H9 (cell line): ENCODE measurements around the gene EFL1. TPM values are rescaled to one million over a fixed set of nuclear protein-coding genes. Genes with fewer than 3 reads are reported as not detected.

Experiments
- DNase-seq: peaks from one replicate; pipeline ENCODE4 v3.0.0-alpha.2; 2017
- H2AFZ ChIP-seq: one replicate; pipeline ENCODE4 v1.6.1; 2013; ENCODE audit warnings: mild to moderate bottlenecking, low read length, control low read depth, moderate library complexity
- H2AK5ac ChIP-seq: 2 replicates; pipeline ENCODE4 v1.6.1; 2013; ENCODE audit warnings: low read length, control low read depth, mixed read lengths; ENCODE audit not compliant: insufficient read length
- H2BK120ac ChIP-seq: one replicate; pipeline ENCODE4 v1.6.1; 2013; ENCODE audit warnings: low read depth, mild to moderate bottlenecking, low read length, control low read depth, inconsistent platforms; ENCODE audit not compliant: poor library complexity, severe bottlenecking
- H2BK12ac ChIP-seq: 2 replicates; pipeline ENCODE4 v1.6.1; 2013; ENCODE audit warnings: low read length, control low read depth, mixed read lengths, low read depth; ENCODE audit not compliant: insufficient read length
- H2BK15ac ChIP-seq: 2 replicates; pipeline ENCODE4 v1.6.1; 2013; ENCODE audit warnings: low read depth, low read length, control low read depth
- H2BK20ac ChIP-seq: one replicate; pipeline ENCODE4 v1.6.1; 2013; ENCODE audit warnings: low read depth, mild to moderate bottlenecking, low read length, control low read depth, inconsistent platforms; ENCODE audit not compliant: poor library complexity, severe bottlenecking
- H2BK5ac ChIP-seq: 2 replicates; pipeline ENCODE4 v1.6.1; 2013; ENCODE audit warnings: low read length, control low read depth, mixed read lengths; ENCODE audit not compliant: insufficient read length
- H3K14ac ChIP-seq: 2 replicates; pipeline ENCODE4 v1.6.1; 2013; ENCODE audit warnings: low read length, control low read depth; ENCODE audit not compliant: insufficient read depth
- H3K18ac ChIP-seq: 2 replicates; pipeline ENCODE4 v1.6.1; 2013; ENCODE audit warnings: low read depth, mild to moderate bottlenecking, mixed read lengths, low read length, control low read depth; ENCODE audit not compliant: insufficient read length
- H3K23ac ChIP-seq: 2 replicates; pipeline ENCODE4 v1.6.1; 2013; ENCODE audit warnings: low read length, control low read depth, mixed read lengths, low read depth; ENCODE audit not compliant: insufficient read length
- H3K23me2 ChIP-seq: 2 replicates; pipeline ENCODE4 v1.6.1; 2013; ENCODE audit warnings: low read depth, mild to moderate bottlenecking, mixed read lengths, low read length, control low read depth; ENCODE audit not compliant: insufficient read length, poor library complexity, severe bottlenecking
- H3K27ac ChIP-seq: 2 replicates; pipeline ENCODE4 v1.5.1; 2013; ENCODE audit warnings: low read length, control low read depth, mixed read lengths, low read depth; ENCODE audit not compliant: insufficient read length
- H3K27me3 ChIP-seq: 2 replicates; pipeline ENCODE4 v1.6.1; 2013; ENCODE audit warnings: low read length, control low read depth, inconsistent platforms; ENCODE audit not compliant: insufficient read depth
- H3K4ac ChIP-seq: 2 replicates; pipeline ENCODE4 v1.6.1; 2013; ENCODE audit warnings: low read depth, mild to moderate bottlenecking, control low read depth, inconsistent platforms, low read length, moderate library complexity
- H3K4me1 ChIP-seq: 2 replicates; pipeline ENCODE4 v1.6.1; 2013; ENCODE audit warnings: low read length, control low read depth, inconsistent platforms; ENCODE audit not compliant: insufficient read depth
- H3K4me2 ChIP-seq: 2 replicates; pipeline ENCODE4 v1.6.1; 2013; ENCODE audit warnings: low read length, control low read depth, mixed read lengths; ENCODE audit not compliant: insufficient read length, insufficient read depth
- H3K56ac ChIP-seq: 2 replicates; pipeline ENCODE4 v1.6.1; 2013; ENCODE audit warnings: low read depth, mild to moderate bottlenecking, mixed read lengths, low read length, control low read depth; ENCODE audit not compliant: insufficient read length
- H3K79me1 ChIP-seq: 2 replicates; pipeline ENCODE4 v1.6.1; 2013; ENCODE audit warnings: low read depth, mild to moderate bottlenecking, moderate library complexity, low read length, control low read depth, inconsistent platforms; ENCODE audit not compliant: insufficient read depth, poor library complexity, severe bottlenecking
- H3K79me2 ChIP-seq: 2 replicates; pipeline ENCODE4 v1.6.1; 2013; ENCODE audit warnings: low read length, control low read depth, inconsistent platforms; ENCODE audit not compliant: insufficient read depth
- H3K9ac ChIP-seq: 2 replicates; pipeline ENCODE4 v1.6.1; 2013; ENCODE audit warnings: low read length, control low read depth, mixed read lengths; ENCODE audit not compliant: insufficient read length; ENCODE audit errors: extremely low read depth
- H3K9me3 ChIP-seq: one replicate; pipeline ENCODE4 v1.6.1; 2013; ENCODE audit warnings: low read depth, low read length, inconsistent platforms; ENCODE audit not compliant: control insufficient read depth
- H3T11ph ChIP-seq: one replicate; pipeline ENCODE4 v1.6.1; 2013; ENCODE audit warnings: mild to moderate bottlenecking, low read length, control low read depth, inconsistent platforms
- H4K20me1 ChIP-seq: one replicate; pipeline ENCODE4 v1.6.1; 2013; ENCODE audit not compliant: control insufficient read depth, insufficient read length, insufficient read depth
- H4K5ac ChIP-seq: 2 replicates; pipeline ENCODE4 v1.6.1; 2013; ENCODE audit warnings: low read depth, mild to moderate bottlenecking, mixed read lengths, low read length, control low read depth; ENCODE audit not compliant: insufficient read length
- H4K8ac ChIP-seq: replicated peaks from 2 replicates; pipeline ENCODE4 v1.6.1; 2013; ENCODE audit warnings: low read length, control low read depth, mixed read lengths, low read depth; ENCODE audit not compliant: insufficient read length
- H4K91ac ChIP-seq: 2 replicates; pipeline ENCODE4 v1.6.1; 2013; ENCODE audit warnings: low read depth, mild to moderate bottlenecking, moderate library complexity, mixed read lengths, low read length, control low read depth; ENCODE audit not compliant: insufficient read length
- H3K27ac Mint-ChIP-seq, 3 experiments: 2 replicates in 2 of 3; 3 replicates in 1 of 3; pipeline ENCODE4 v1.8.0; 2020 to 2021; ENCODE audit warnings: mixed read lengths in 3 of 3, mild to moderate bottlenecking in 1 of 3, moderate library complexity in 1 of 3
- H3K27me3 Mint-ChIP-seq: 2 replicates; pipeline ENCODE4 v1.8.0; 2021; ENCODE audit warnings: low read depth, mild to moderate bottlenecking, moderate library complexity, mixed read lengths
- H3K36me3 Mint-ChIP-seq, 3 experiments: 2 replicates in 2 of 3; 3 replicates in 1 of 3; pipeline ENCODE4 v1.8.0; 2020 to 2021; ENCODE audit warnings: low read depth in 3 of 3, mixed read lengths in 3 of 3; ENCODE audit not compliant: insufficient read depth in 1 of 3
- H3K4me1 Mint-ChIP-seq, 2 experiments: 2 replicates each; pipeline ENCODE4 v1.8.0; 2020; ENCODE audit warnings: mixed read lengths in 2 of 2
- H3K4me3 Mint-ChIP-seq, 2 experiments: 2 replicates in 1 of 2; 3 replicates in 1 of 2; pipeline ENCODE4 v1.8.0; 2020 to 2021; ENCODE audit warnings: mild to moderate bottlenecking in 2 of 2, mixed read lengths in 2 of 2, moderate library complexity in 1 of 2
- H3K9me3 Mint-ChIP-seq, 2 experiments: 2 replicates in 1 of 2; 3 replicates in 1 of 2; pipeline ENCODE4 v1.8.0; 2020; ENCODE audit warnings: mild to moderate bottlenecking in 2 of 2, mixed read lengths in 2 of 2, moderate library complexity in 1 of 2
- WGBS: extraction: QIAGEN DNeasy Blood & Tissue Kit; methylation state at CpG from one replicate; pipeline ENCODE4 v1.1.7; 2013; ENCODE audit warnings: missing lambda C conversion rate, low lambda C conversion rate, mixed read lengths; ENCODE audit not compliant: insufficient read length; ENCODE audit errors: extremely low coverage; 5-methylcytosine and 5-hydroxymethylcytosine counted together
- total RNA-seq: library from RNA; stranded (reverse); gene quantifications from 2 replicates; pipeline ENCODE4 v1.2.1, GENCODE V29; 2021
- TF ChIP-seq, protein P1 (sequence below): fragments of 200-600 bp; sonication (generic); conservative IDR thresholded peaks from 3 replicates; pipeline ENCODE4 v1.8.0; 2021; ENCODE audit warnings: antibody characterized with exemption, mild to moderate bottlenecking

EFL1 gene
- total RNA-seq, 1 experiment from 2014 or later: 29.4 TPM

DNA sequence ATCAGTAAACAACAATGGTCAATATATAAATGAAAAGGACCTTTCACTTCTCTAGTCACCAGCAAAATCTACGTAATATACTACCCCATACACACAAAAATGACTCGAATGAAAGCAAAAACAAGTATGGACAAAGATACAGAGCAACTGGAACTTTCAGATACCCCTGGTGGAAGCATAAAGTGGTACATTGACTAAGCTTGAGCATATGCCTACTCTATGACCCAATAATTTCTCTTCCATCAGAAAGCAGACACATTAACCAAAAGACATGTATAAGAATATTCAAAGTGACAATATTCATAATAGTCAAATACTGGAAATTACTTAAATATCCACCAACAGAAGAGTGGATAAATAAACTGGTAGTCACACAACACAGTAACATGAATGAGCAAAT is 86.0 kb downstream of the EFL1 start:
- no peaks in the 10 kb centered on the region for H4K20me1 ChIP-seq
- H3T11ph ChIP-seq: no peak overlapping the region
- H3K27ac ChIP-seq: no peak overlapping the region
- no peaks in the 10 kb centered on the region for H3K4me1 ChIP-seq
- H3K9ac ChIP-seq: no peak overlapping the region
- no peak overlapping the region for H3K4ac ChIP-seq
- Mint-ChIP-seq H3K36me3 (no peaks in the 10 kb centered on the region), H3K27ac (no peak overlapping the region), H3K4me3 (no peak overlapping the region), H3K27me3 (no peaks in the 10 kb centered on the region), H3K4me1 (peaks cover 5 to 9% of the 10 kb centered on the region in 2 experiments; a peak in 3 of 4 replicates), H3K9me3 (no peaks in the 10 kb centered on the region)
- H2AFZ ChIP-seq: no peak overlapping the region
- no peak for DNase-seq
- no peak overlapping the region for H4K5ac ChIP-seq
- H3K9me3 ChIP-seq: no peaks in the 10 kb centered on the region
- no peak overlapping the region for H2BK15ac ChIP-seq
- H3K56ac ChIP-seq: no peak overlapping the region
- no peak overlapping the region for H2BK20ac ChIP-seq
- no peak overlapping the region for H2BK5ac ChIP-seq
- no peaks in the 10 kb centered on the region for H3K79me1 ChIP-seq
- no peak overlapping the region for H2AK5ac ChIP-seq
- no peaks in the 10 kb centered on the region for H3K79me2 ChIP-seq
- WGBS: no CpG with 5 or more reads among the region's 2 CpGs
- H4K8ac ChIP-seq: no peak overlapping the region
- TF ChIP-seq, protein P1, sequence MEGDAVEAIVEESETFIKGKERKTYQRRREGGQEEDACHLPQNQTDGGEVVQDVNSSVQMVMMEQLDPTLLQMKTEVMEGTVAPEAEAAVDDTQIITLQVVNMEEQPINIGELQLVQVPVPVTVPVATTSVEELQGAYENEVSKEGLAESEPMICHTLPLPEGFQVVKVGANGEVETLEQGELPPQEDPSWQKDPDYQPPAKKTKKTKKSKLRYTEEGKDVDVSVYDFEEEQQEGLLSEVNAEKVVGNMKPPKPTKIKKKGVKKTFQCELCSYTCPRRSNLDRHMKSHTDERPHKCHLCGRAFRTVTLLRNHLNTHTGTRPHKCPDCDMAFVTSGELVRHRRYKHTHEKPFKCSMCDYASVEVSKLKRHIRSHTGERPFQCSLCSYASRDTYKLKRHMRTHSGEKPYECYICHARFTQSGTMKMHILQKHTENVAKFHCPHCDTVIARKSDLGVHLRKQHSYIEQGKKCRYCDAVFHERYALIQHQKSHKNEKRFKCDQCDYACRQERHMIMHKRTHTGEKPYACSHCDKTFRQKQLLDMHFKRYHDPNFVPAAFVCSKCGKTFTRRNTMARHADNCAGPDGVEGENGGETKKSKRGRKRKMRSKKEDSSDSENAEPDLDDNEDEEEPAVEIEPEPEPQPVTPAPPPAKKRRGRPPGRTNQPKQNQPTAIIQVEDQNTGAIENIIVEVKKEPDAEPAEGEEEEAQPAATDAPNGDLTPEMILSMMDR: peak; percentile 20; the same call in 1 of the 3 replicates
- H3K23ac ChIP-seq: no peak overlapping the region
- no peak overlapping the region for H3K14ac ChIP-seq
- no peak overlapping the region for H3K18ac ChIP-seq
- no peak overlapping the region for H2BK12ac ChIP-seq
- no peak overlapping the region for H4K91ac ChIP-seq
- H2BK120ac ChIP-seq: no peak overlapping the region
- no peaks in the 10 kb centered on the region for H3K27me3 ChIP-seq
- H3K4me2 ChIP-seq: no peak overlapping the region
- no peaks in the 10 kb centered on the region for H3K23me2 ChIP-seq
